Measurements from ENCODE around the gene ATG9B. TPM values are rescaled to one million over a fixed set of nuclear protein-coding genes. Genes with fewer than 3 reads are reported as not detected.
"Not testable (repeated sequence)": the region's sequence is repeated elsewhere in the genome, so short reads cannot be mapped to it uniquely, and the experiment has no call there.

The ATG9B gene
- total RNA-seq, 1 donor from 2014 or later, result 7.2 TPM

DNA sequence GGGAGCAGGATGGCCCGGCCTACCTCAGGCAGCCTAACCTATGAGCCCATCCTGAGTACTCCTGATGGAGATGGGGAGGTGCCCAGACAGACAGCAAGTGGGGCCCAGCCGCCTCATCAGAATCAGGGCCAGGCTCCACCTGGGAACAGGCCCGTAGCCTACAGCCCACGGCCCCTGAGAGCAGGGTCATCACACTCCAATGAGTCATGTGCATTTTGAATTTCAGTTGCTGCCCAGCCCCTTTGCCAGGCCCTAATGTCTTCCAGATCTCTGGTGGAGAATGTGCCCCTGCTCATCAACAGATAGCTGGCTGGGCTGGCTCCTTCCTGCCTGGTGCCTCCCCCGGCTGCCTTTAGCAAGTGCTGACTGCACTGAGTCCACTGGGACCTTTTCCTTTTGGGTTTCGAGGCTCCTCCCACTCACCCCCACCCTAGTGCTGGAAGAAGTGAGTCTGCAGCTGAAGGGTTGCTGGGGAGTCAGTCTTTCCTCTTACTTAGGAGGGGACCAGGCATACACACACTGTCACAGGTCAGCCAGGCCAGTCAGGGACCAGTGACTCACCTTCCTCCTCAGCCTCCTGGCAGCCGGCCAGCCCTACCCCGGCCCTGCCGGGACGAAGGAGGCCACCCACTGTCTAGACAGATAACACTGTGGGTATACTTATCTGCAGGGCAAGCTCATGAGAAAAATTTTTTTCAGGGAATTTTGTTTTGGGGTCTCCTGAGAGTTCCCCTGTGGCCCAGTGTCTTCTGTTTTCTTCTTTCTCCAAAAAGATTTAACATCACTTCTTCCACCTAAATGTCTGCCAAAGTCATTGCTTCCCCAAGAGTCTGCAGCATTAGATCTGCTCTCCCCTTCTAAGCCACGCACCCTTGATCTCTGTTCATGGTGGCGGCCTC, 14.9 kb upstream of the ATG9B start:
- intact Hi-C loops (cut with micrococcal nuclease), result no loop called here

DNA sequence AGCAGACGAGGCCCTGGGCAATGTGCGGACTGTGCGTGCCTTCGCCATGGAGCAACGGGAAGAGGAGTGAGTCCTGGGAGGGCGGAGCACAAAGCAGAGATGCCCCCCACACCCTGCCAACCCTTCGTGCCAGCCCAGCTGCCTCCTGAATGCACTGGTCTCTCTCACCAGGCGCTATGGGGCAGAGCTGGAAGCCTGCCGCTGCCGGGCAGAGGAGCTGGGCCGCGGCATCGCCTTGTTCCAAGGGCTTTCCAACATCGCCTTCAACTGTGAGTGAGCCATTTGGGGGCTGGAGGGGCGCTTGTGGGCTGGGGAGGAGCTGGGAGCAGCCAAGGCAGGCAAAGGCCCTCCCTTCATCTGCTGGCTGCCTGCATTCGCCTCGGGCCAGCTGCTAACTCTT, 11.6 kb upstream of the ATG9B start:
- intact Hi-C loops (cut with micrococcal nuclease), result no loop called here

DNA sequence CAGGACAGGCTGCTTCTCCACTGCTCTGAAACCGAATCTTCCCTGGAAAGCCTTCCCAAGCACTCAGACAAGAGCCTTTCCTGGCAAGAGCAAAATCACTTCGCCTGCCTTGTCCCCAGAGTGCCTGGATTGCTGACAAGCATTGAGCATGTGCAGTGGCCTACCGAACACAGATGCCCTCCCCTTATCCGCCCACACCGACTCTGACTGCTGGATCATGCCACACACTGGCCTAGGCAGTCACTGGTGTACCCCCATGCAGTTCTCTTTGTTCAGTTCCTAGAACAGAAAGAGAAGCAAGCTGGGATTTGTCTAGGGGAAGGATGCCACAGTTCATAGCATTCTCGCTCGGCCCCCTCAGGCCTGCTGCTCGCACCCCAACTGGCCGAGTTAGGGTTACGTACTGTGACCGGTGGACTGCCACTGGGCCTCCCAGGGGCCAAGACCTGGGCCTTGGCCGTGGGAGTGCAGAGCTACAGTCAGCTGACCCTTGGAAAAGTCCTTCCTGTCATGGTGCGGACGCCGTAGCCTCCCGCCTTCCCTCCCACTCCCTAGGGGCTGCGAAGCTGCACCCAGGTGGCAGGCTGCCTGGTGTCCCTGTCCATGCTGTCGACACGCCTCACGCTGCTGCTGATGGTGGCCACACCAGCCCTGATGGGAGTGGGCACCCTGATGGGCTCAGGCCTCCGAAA, 10.9 kb upstream of the ATG9B start:
- intact Hi-C loops (cut with micrococcal nuclease), result no loop called here

DNA sequence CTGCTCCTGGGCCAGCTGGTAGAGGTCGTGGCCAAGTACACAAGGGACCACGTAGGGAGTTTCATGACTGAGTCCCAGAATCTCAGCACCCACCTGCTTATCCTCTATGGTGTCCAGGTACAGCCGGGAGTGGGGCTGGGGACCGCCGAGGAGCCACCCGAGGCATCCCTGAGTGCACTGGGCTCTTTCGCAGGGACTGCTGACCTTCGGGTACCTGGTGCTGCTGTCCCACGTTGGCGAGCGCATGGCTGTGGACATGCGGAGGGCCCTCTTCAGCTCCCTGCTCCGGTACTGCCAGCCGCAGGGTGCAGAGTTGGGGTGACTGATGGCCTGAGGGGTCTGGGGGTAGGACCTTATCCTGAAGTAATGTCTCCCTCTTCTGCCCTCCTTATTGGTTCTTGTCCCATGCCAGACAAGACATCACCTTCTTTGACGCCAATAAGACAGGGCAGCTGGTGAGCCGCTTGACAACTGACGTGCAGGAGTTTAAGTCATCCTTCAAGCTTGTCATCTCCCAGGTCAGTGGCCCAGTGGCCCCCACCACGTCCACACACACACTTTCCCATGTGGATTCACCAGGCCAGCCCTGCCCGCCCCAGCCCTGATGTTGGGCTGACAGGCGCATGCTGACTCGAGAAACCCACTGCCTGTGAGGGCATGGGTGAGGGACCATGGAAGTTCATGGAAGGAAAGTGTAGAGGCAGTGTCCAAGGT, 10.2 kb upstream of the ATG9B start:
- intact Hi-C loops (cut with micrococcal nuclease), result no loop called here

DNA sequence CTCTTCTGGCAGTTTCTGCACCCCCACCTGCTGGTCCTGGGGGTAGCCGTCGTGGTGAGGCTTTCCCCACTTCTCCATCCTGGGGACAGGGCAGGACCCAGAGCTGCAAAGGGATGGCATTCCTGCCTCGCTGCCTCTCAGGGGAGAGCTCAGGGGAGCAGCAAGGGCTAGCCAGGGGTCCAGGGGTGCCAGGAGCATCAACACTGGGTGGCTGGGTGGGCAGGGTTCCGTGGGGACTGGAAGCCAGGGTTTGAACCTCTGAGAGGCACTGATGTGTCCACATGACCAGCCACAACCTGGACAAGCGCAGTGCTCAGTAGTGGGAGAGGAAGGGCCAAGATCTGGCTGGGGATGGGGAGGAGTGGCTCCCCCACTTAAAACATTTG, 9.6 kb upstream of the ATG9B start:
- intact Hi-C loops (cut with micrococcal nuclease), result no loop called here

DNA sequence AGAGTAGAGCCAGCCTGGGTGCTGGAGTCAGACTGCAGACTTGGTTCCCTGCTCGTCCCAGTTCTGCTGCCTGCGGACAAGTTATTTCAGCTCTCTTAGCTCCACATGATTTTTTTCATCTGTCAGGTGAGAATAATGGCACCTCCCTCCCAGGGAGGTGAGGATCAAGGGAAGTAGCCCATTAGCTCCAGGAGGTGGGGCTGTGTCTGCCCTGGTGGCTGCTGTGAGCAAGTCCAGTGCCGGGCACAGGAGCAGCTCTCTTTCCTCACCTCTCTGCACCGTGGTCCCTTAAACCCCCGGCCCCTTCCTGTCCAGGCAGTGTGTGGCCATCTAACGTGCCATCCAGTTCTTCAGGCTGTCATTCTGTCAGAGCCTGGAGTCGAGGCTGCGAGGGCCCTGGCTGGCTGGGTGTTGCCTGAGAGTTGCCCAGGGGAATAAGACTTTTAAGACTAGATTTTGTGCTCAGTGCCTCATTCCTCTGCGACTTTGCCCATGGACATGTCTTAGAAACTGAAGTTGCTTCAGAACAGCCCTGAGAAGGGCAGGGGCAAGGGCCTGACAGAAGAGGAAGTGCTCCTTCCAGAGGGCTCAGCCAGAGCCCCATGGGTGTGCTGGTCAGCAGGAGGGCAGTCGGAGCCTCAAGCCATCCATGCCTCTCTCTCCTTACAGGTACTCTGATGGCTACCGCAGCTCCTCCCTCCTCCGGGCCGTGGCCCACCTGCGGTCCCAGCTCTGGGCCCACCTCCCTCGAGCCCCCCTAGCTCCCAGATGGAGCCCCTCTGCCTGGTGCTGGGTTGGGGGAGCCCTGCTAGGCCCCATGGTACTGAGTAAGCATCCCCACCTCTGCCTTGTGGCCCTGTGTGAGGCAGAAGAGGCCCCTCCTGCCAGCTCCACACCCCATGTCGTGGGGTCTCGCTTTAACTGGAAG, 8.9 kb upstream of the ATG9B start:
- intact Hi-C loops (cut with micrococcal nuclease), result no loop called here

DNA sequence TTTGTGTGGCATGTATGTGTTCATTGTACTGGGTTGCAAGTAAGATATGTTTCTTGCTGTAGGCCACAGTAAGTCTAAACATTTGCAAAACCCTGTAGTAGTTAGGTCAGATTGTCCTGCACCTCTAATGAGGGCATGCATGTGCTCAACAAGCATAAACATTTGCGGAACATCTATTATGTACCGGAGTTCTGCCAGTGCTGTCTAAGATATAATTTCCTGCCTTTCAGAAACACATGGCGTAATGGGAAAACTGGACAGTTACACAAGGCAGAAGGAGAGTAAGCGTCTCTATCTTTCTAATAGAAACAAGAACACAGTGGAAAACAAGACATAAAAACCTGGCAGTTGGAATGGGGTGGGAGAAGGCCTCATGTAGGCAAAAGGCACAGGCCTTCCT, 6.7 kb upstream of the ATG9B start:
- intact Hi-C loops (cut with micrococcal nuclease), result no loop called here

DNA sequence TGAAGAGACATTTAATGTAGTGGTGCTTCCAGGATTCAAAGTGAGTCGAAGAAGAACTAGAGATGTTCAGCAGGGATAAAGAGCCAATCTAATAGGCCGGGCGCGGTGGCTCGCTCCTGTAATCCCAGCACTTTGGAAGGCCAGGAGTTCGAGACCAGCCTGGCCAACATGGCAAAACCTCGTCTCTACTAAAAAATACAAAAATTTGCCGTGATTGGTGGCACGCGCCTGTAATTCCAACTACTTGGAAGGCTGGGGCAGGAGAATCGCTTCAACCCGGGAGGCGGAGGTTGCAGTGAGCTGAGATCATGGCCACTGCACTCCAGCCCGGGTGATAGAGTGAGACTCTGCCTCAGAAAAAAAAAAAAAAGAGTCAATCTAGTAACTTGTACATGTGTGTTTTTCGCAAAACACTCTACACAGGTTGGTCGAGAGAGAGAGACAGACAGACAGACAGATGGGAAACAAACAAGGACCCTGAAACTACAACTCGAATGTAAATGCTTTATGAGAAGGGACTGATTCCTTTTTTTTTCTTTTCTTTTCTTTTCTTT, 4.7 kb upstream of the ATG9B start:
- intact Hi-C loops (cut with micrococcal nuclease), result loop anchor here (1.0 kb wide), 14 partner anchors 11 to 1191 kb away; partner anchors contain the start of genes ABCF2, CHPF2, NUB1 and TMUB1

DNA sequence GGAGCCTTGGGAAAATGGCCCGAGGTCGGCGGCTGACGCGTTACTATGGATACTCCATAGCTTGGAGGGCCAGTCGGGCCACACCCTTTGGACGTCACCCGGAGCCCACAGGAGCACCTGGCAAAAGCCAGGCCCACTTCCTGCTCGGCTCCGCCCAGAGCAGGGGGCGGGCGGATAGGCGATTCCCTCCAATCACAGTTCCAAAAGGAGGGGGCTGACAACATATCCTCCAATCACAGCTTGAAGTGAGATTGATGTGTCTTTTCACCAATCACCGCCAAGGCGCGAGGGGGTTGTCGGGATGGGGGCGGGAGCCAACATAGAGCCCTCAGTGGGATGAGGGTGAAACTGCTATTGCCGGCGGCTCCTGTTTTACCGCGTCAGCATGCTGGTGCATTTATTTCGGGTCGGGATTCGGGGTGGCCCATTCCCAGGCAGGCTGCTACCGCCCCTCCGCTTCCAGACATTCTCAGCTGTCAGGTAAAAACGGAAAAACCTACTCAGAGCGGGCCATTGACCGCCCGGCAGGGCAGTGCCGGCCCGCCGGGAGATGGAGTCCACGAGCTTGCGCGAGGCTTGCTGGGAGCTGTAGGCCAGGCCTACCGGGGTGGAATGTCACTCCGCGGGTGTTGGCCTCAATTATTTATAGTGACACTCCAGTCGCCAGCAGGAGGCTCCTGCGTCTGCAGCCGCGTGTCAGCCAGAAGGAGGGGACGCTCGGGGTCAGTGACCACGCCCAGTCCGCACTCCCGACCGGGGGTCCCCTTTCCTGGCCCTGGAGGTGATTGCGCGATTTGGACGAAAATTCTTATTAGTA, 4.0 kb upstream of the ATG9B start, which contains the start of gene ABCB8:
Gene ABCB8 (plus strand): TSS at position 320 of the 817 bp plus-strand sequence. CDS start 66 bp downstream, at position 386.
- intact Hi-C loops (cut with micrococcal nuclease), result loop anchor here (1.0 kb wide), 14 partner anchors 10 to 1190 kb away; partner anchors contain the start of genes ABCF2, CHPF2, NUB1 and TMUB1

DNA sequence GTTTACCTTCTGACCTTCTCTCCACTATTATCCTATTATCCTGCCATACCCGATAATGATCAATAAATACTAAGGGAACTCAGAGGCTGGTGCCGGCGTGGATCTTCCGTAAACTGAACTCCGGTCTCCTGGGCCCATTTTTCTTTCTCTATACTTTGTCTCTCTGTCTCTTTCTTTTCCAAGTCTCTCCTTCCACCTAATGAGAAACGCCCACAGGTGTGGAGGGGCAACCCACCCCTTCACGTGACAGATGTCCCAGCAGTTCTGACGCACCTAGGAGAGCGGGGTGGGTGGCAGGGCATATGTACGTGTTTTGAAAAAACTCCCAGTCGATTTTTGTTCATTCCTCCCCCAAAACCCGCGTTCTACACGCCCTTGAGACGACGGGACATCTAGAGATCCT, 3.4 kb upstream of the ATG9B start:
- intact Hi-C loops (cut with micrococcal nuclease), result loop anchor here (1.0 kb wide), 14 partner anchors 9 to 1189 kb away; partner anchors contain the start of genes ABCF2, CHPF2, NUB1 and TMUB1

DNA sequence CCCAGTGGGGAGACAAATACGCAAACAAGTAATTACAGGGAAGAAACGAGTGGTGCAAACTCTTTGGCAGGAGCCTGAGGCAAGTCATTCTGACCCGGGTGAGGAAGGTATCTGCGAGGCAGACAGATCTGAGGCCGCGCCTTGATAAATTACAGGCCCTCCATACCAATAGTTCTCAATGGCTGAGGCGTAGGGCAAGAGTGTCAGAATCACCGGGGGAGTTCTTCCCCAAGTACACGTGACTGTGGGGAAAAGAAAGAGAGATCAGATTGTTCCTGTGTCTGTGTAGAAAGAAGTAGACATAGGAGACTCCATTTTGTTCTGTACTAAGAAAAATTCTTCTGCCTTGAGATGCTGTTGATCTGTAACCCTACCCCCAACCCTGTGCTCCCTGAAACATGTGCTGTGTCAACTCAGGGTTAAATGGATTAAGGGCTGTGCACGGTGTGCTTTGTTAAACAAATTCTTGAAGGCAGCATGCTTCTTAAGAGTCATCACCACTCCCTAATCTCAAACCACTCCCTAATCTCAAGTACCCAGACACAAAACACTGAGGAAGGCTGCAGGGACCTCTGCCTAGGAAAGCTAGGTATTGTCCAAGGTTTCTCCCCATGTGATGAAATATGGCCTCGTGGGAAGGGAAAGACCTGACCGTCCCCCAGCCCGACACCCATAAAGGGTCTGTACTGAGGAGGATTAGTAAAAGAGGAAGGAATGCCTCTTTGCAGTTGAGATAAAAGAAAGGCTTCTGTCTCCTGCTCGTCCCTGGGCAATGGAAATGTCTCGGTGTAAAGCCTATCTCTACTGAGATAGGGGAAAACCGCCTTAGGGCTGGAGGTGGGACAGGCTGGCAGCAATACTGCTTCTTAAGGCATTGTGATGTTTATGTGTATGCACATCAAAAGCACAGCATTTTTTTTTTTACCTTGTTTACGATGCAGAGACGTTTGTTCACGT, 2.8 kb upstream of the ATG9B start:
- intact Hi-C loops (cut with micrococcal nuclease), result not testable (repeated sequence)

DNA sequence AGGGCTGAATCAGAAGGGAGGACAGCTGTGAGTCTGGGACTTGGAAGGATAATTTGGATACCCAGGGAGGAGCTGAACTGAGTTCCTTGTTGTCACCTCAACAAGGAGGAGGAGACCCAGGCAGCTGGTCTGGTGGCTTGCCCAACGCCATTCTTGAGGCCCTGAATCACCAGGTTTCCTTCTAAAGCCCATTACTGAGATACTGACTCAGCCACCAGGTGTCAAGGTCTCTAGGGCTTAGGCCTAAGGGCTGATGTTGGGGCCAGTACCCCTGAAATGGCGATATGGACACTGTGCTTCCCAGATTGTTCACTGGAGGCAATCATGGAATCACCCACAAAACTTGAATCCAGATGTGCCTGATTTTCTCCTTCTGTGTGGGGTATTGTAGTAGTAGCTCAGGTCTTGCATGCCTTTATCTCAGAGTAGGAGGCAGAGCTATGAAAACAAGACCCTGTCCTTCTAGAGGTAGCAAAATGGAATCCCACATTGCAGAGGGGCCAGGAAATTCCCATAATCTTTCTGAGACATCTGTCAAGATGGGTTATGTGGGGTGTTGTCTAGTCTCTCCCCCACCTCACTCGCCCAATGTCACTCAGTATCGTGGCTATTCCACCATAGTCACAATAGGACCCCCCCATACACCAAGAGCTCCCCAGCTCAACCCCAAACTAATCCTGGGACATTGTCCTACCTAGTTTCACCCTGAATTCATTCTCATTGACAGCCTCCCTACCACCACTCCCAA, 1.8 kb upstream of the ATG9B start:
- intact Hi-C loops (cut with micrococcal nuclease), result no loop called here

DNA sequence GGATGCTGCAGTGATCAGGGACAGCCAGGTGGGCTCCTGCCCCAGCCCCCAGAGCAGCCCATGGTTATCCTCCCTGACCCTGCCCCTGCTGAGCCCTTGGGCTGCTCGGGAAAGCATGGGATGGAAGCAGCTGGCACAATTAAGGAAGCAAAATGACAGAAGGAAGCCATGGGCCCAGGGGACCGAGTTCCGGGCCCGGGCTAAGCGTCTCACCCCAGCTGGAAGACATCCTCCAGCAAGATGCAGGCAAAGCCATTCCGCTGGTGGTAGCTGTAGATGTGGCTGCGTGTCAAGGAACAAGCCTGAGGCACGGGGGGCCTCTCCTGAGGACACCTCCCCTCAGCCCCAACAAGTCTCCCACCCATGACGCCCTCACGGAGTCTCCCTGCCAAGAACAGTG, 1.1 kb downstream of the ATG9B start:
- intact Hi-C loops (cut with micrococcal nuclease), result no loop called here

DNA sequence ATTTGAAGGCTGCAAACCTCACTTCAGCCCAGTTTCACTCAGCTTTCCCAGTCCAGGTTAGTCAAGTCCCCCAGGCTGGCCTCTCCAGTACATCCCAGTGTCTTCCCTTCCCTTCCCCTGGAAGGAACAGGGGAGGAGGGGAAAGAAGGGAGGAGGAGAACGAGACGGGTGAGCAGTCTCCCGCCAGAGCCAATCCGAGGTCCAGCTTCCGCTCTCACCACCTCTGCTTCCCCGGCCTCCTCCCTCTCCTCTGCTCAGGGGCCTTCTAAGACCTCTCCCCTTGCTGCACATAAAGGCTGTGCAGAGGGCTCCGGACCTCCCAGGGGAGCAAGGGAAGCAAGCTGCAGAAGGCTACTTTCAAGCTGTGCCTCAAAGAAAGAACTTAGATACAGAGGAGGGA, 4.1 kb downstream of the ATG9B start:
- intact Hi-C loops (cut with micrococcal nuclease), result no loop called here

DNA sequence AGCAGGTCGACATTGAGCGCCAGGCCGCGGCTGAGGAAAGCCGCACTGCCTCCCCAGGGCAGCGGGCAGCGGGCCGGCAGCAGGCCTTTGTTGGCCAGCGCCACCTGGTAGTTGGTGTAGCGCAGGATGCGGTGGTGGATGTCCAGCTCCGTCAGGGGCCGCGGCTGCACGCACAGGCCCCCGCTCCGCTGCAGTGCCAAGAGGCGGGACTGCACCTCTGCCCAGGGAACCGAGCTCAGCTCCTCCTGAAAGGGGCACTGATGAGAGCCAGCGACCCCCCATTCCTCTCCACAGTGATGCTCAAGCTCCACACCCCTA, 5.2 kb downstream of the ATG9B start:
- intact Hi-C loops (cut with micrococcal nuclease), result loop anchor here (2.0 to 10.0 kb wide), 2 partner anchors 92 to 244 kb away; no protein-coding TSS in a partner anchor

DNA sequence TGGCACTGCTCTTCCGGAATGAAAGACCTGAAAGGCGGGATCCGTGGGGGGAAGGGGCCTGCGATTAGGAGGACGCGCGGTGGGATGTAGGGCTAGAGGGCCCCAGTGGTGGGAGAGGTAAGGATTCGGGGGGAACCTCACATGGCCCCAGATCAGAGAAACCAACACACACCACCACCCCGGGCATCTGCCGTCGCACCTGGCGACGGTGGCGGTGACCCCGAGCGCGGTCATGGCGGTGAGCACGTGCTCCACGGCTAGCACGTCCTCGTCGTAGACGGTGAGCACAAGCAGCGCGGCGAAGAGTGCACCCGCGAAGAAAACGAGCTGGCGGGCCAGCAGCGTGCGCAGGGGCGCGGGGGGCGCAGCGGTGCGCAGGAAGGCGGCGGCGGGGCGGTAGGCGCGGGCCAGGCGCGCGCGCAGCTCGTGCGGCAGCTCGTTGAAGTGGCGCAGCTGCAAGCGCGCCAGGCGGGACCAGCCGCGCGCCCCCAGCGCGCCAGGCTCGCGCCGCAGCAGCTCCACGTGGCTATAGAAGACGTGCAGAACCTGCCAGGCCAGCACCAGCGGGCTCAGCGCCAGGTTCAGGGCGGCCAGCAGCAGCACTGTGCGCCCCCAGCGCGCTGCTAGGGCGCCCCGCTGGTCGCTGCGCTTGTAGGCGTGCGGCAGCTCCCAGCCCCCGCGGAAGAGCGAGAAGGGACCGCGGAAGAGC, 5.7 kb downstream of the ATG9B start:
- intact Hi-C loops (cut with micrococcal nuclease), result loop anchor here (1.0 to 10.0 kb wide), 6 partner anchors 10 to 244 kb away; partner anchors contain the start of gene ABCB8

DNA sequence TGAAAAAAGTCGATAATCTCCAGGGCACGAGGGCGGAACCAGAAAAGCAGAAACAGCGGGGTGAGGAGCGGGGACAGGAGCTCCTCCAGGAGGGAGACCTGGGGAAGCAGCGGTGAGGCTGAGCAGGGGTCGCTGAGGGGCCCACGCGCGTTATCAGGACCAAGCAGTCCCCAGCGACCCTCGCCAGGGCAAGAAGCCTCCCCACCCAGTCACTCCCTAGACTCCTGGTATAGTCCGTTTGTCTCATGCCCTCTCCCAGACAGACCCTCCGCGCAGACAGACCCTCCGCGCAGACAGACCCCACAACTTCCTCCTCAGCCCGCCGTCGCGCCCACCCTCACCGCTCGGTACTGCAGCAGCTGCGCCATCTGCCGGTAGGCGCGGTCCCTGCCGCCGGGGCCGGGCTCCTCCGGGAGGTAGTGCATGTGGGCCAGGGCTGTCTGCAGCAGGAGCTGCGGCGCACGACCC, 6.3 kb downstream of the ATG9B start:
- intact Hi-C loops (cut with micrococcal nuclease), result loop anchor here (1.0 to 10.0 kb wide), 7 partner anchors 10 to 1145 kb away; partner anchors contain the start of genes ABCB8 and ATP6V0E2

All from T-helper 1 cell treated with Interleukin-12 subunit alpha and Interleukin-12 subunit beta and Interleukin-4 antibody, amounts not matched to agents 30 ng/mL and 1 ng/mL, for 36 hours (primary cell).